Measurements from ENCODE around the gene COL15A1.

Gene COL15A1

GRCh38 chr9:98941946-98942523 lies 1.7 kb upstream of the COL15A1 start:
- no peak overlapping the region for H3K4me3 ChIP-seq (replicated peaks; ENCODE audit: low read depth, low read length)
- no peak for DNase-seq (ENCODE audit: extremely low read depth, low read depth)
- no peak for TF ChIP-seq CTCF (IDR thresholded peaks at IDR 0.05; ENCODE audit: low read depth, low read length, missing control alignments)

- peak overlapping the region; percentile 54 for H3K4me3 ChIP-seq (replicated peaks; ENCODE audit: low read depth, low read length)
- TF ChIP-seq CTCF (IDR thresholded peaks at IDR 0.05; ENCODE audit: low read depth, low read length, missing control alignments) = no peak
- no peak for DNase-seq (ENCODE audit: extremely low read depth, low read depth)
Measured at GRCh38 chr9:98942906-98943681, 613 bp upstream of the COL15A1 start.

- DNase-seq (ENCODE audit: extremely low read depth, low read depth) = no peak
- TF ChIP-seq CTCF (IDR thresholded peaks at IDR 0.05; ENCODE audit: low read depth, low read length, missing control alignments) = no peak
- peak overlapping the region; percentile 54 for H3K4me3 ChIP-seq (replicated peaks; ENCODE audit: low read depth, low read length)
Measured at GRCh38 chr9:98944057-98944733, 488 bp downstream of the COL15A1 start.

- peak overlapping the region; percentile 54 for H3K4me3 ChIP-seq (replicated peaks; ENCODE audit: low read depth, low read length)
- no peak for DNase-seq (ENCODE audit: extremely low read depth, low read depth)
- no peak for TF ChIP-seq CTCF (IDR thresholded peaks at IDR 0.05; ENCODE audit: low read depth, low read length, missing control alignments)
Measured at GRCh38 chr9:98944734-98945074, 997 bp downstream of the COL15A1 start.

GRCh38 chr9:98949565-98949964 lies 5.9 kb downstream of the COL15A1 start:
- H3K4me3 ChIP-seq (replicated peaks; ENCODE audit: low read depth, low read length) = no peak overlapping the region
- no peak for TF ChIP-seq CTCF (IDR thresholded peaks at IDR 0.05; ENCODE audit: low read depth, low read length, missing control alignments)
- DNase-seq (ENCODE audit: extremely low read depth, low read depth) = no peak

- no peak for TF ChIP-seq CTCF (IDR thresholded peaks at IDR 0.05; ENCODE audit: low read depth, low read length, missing control alignments)
Measured at GRCh38 chr9:98950262-98950661, 6.6 kb downstream of the COL15A1 start.

More at GRCh38 chr9:98950262-98950661, 6.6 kb downstream of the COL15A1 start:
- no peak overlapping the region for H3K4me3 ChIP-seq (replicated peaks; ENCODE audit: low read depth, low read length)
- DNase-seq (ENCODE audit: extremely low read depth, low read depth) = no peak
